Endodermal cell (in vitro differentiated cells): ENCODE measurements around the gene DBNDD2. TPM values are rescaled to one million over a fixed set of nuclear protein-coding genes. Genes with fewer than 3 reads are reported as not detected.
A peak's percentile ranks its signal among the peaks of the same experiment; 100 is the strongest.

ENCODE experiments used
- DNase-seq: peaks from one replicate; pipeline ENCODE4 v3.0.0-alpha.2; 2017
- H3K27ac ChIP-seq: 2 replicates; pipeline ENCODE4 v1.5.1; 2013; ENCODE audit warnings: mild to moderate bottlenecking, low read depth, low read length, moderate library complexity
- H3K27me3 ChIP-seq: 2 replicates; pipeline ENCODE4 v1.6.1; 2013; ENCODE audit warnings: mild to moderate bottlenecking, low read length, moderate library complexity; ENCODE audit not compliant: insufficient read depth, control insufficient read depth, poor library complexity, severe bottlenecking
- H3K36me3 ChIP-seq: 2 replicates; pipeline ENCODE4 v1.7.0; 2013; ENCODE audit warnings: mild to moderate bottlenecking, low read length, moderate library complexity; ENCODE audit not compliant: control insufficient read depth, insufficient read depth
- H3K4me1 ChIP-seq: one replicate; pipeline ENCODE4 v1.7.0; 2013; ENCODE audit warnings: low read length; ENCODE audit not compliant: control insufficient read depth, insufficient read depth
- H3K4me3 ChIP-seq: 2 replicates; pipeline ENCODE4 v1.5.1; 2013; ENCODE audit warnings: mild to moderate bottlenecking, low read length, moderate library complexity
- H3K9ac ChIP-seq: 2 replicates; pipeline ENCODE4 v1.6.1; 2013; ENCODE audit warnings: mild to moderate bottlenecking, low read length, moderate library complexity; ENCODE audit not compliant: poor library complexity, severe bottlenecking; ENCODE audit errors: extremely low read depth
- H3K9me3 ChIP-seq: 2 replicates; pipeline ENCODE4 v1.6.1; 2013; ENCODE audit warnings: mild to moderate bottlenecking, low read length, moderate library complexity; ENCODE audit not compliant: control insufficient read depth
- H3K27ac Mint-ChIP-seq: 2 replicates; pipeline ENCODE4 v1.8.0; 2020; ENCODE audit warnings: mixed read lengths
- H3K27me3 Mint-ChIP-seq: 2 replicates; pipeline ENCODE4 v1.8.0; 2021; ENCODE audit warnings: mild to moderate bottlenecking, mixed read lengths; ENCODE audit not compliant: insufficient read depth
- H3K36me3 Mint-ChIP-seq: 2 replicates; pipeline ENCODE4 v1.8.0; 2020; ENCODE audit warnings: low read depth, mixed read lengths
- H3K4me1 Mint-ChIP-seq: 2 replicates; pipeline ENCODE4 v1.8.0; 2020; ENCODE audit warnings: mixed read lengths
- H3K4me3 Mint-ChIP-seq: 2 replicates; pipeline ENCODE4 v1.8.0; 2020; ENCODE audit warnings: mild to moderate bottlenecking, moderate library complexity, mixed read lengths
- H3K9me3 Mint-ChIP-seq: 2 replicates; pipeline ENCODE4 v1.8.0; 2020; ENCODE audit warnings: mild to moderate bottlenecking, mixed read lengths
- WGBS, 2 experiments: methylation state at CpG; one replicate each; pipeline versions ENCODE4 v1.1.5 to v1.1.7; 2013; ENCODE audit warnings: missing lambda C conversion rate in 2 of 2, mixed read lengths in 1 of 2; ENCODE audit not compliant: insufficient coverage in 1 of 2, insufficient read length in 1 of 2; 5-methylcytosine and 5-hydroxymethylcytosine counted together
- total RNA-seq, 2 donors: library from RNA; stranded (reverse); fragmentation: NEBNext Ultra II Directional in 1 of 2; extraction: Animal tissue kit (Norgen Biotek cat#: 25700) in 1 of 2; gene quantifications; 2 replicates in 1 of 2; 3 replicates in 1 of 2; pipeline ENCODE4 v1.2.1, GENCODE V29; 2021
- TF ChIP-seq, protein P1 (sequence below): fragments of 200-600 bp; sonication (generic); conservative IDR thresholded peaks from 2 replicates; pipeline ENCODE4 v1.5.0; 2021; ENCODE audit warnings: antibody characterized with exemption, mild to moderate bottlenecking

DBNDD2 gene
- total RNA-seq, 2 donors from 2014 or later = 63.2 to 69.1 TPM

DNA sequence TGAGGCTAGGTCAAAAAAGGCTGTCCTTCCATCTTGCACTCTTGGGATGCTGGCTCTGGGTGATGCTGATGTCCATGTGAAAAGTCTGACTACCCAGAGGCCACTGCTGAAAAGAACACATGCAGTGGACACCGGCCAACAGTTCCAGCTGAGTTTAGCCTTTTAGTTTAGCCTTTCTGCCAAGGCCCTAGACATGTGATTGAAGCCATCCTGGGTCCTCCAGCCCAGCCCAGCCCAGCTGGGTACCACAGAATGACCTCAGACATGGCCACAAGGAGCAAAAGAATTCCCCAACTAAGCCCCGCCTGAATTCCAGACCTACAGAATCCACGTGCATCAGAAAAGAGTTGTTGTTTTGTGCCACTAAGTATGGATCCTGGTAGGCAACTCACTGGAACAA is 25.2 kb downstream of the DBNDD2 start:
- peaks cover 7% of the 10 kb centered on the region for H3K36me3 ChIP-seq
- H3K4me1 ChIP-seq = no peaks in the 10 kb centered on the region
- Mint-ChIP-seq H3K9me3 (no peaks in the 10 kb centered on the region), H3K27me3 (no peaks in the 10 kb centered on the region), H3K36me3 (peaks cover 15% of the 10 kb centered on the region), H3K4me1 (peaks cover 7% of the 10 kb centered on the region), H3K27ac (no peak overlapping the region), H3K4me3 (no peak overlapping the region)
- no peak overlapping the region for H3K4me3 ChIP-seq
- no peak overlapping the region for H3K27ac ChIP-seq
- no peaks in the 10 kb centered on the region for H3K9me3 ChIP-seq
- 70 to 92% methylated on average over 2 to 3 of the region's 3 CpGs for WGBS, 2 experiments
- DNase-seq = no peak
- TF ChIP-seq, protein P1, sequence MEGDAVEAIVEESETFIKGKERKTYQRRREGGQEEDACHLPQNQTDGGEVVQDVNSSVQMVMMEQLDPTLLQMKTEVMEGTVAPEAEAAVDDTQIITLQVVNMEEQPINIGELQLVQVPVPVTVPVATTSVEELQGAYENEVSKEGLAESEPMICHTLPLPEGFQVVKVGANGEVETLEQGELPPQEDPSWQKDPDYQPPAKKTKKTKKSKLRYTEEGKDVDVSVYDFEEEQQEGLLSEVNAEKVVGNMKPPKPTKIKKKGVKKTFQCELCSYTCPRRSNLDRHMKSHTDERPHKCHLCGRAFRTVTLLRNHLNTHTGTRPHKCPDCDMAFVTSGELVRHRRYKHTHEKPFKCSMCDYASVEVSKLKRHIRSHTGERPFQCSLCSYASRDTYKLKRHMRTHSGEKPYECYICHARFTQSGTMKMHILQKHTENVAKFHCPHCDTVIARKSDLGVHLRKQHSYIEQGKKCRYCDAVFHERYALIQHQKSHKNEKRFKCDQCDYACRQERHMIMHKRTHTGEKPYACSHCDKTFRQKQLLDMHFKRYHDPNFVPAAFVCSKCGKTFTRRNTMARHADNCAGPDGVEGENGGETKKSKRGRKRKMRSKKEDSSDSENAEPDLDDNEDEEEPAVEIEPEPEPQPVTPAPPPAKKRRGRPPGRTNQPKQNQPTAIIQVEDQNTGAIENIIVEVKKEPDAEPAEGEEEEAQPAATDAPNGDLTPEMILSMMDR = no peak
- H3K9ac ChIP-seq = no peak overlapping the region
- no peaks in the 10 kb centered on the region for H3K27me3 ChIP-seq

DNA sequence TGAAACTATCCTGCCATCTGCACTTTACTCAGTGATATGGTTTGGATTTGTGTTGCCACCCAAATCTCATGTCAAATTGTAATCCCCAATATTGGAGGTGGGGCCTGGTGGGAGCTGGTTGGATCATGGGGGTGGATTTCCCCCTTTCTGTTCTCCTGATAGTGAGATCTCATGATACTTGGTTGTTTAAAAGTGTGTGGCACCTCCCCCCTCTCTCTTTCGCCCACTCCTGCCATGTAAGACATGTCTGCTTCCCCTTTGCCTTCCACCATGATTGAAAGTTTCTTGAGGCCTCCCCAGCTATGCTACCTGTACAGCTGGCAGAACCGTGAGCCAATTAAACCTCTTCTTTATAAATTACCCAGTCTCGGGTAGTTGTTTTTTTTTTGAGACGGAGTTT is 25.9 kb downstream of the DBNDD2 start:
- Mint-ChIP-seq H3K4me1 (peaks cover 7% of the 10 kb centered on the region), H3K27me3 (no peaks in the 10 kb centered on the region), H3K4me3 (no peak overlapping the region), H3K27ac (no peak overlapping the region), H3K36me3 (peaks cover 15% of the 10 kb centered on the region), H3K9me3 (no peaks in the 10 kb centered on the region)
- no peaks in the 10 kb centered on the region for H3K9me3 ChIP-seq
- no peak overlapping the region for H3K9ac ChIP-seq
- H3K4me1 ChIP-seq = no peaks in the 10 kb centered on the region
- no peaks in the 10 kb centered on the region for H3K27me3 ChIP-seq
- H3K4me3 ChIP-seq = no peak overlapping the region
- TF ChIP-seq, protein P1 = no peak
- DNase-seq = no peak
- H3K27ac ChIP-seq = no peak overlapping the region
- 93 to 97% methylated on average over 3 to 4 of the region's 4 CpGs for WGBS, 2 experiments
- peaks cover 7% of the 10 kb centered on the region for H3K36me3 ChIP-seq

DNA sequence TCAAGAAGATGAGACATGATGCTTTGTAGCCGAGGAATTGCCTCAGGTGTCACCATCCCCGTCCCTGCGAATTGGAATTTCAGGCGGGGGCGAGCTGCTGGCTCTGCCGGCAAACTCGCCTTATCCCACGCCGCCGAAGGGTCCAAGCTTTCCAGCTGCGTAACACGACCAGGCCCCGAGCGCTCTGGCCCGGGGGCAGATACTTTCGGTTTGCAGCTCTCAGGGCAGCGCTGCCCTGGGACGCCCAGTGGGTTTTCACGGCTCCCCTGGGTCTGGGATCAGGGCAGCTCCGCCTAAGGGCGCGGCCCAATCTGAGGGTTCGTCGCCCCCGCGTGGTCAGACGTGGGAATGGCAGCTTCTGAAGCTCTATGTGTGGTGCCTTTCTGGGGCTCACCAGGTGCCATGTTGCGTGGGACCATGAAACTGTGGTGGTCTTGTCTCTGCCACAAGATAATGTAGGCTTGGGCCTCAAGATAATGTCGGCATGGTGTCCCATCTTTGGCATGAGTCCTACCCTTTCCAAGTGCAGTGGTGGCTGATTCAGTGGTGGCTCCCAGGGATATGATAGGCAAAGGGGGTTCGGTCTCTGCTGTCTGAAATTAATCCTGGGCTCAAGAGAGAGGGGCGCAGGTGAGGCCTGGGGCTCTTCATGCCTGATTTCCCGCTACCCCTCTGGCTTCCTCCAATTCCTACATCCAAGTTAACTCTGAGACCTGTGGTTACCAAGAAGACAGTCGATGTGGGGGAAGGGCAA is 28.8 kb downstream of the DBNDD2 start:
- TF ChIP-seq, protein P1 = peak; percentile 96
- H3K4me1 Mint-ChIP-seq = peaks cover 25% of the 10 kb centered on the region
- peak overlapping the region; percentile 59 for H3K4me3 ChIP-seq
- peaks cover 15% of the 10 kb centered on the region for H3K36me3 Mint-ChIP-seq
- no peak overlapping the region for H3K27ac ChIP-seq
- H3K9me3 Mint-ChIP-seq = no peaks in the 10 kb centered on the region
- H3K27me3 ChIP-seq = no peaks in the 10 kb centered on the region
- H3K36me3 ChIP-seq = peaks cover 7% of the 10 kb centered on the region
- peak overlapping the region; percentile 60 for H3K4me3 Mint-ChIP-seq
- 14 to 16% methylated on average over 15 to 32 of the region's 33 CpGs for WGBS, 2 experiments
- DNase-seq = peak; percentile 95
- peak overlapping the region; percentile 58 for H3K27ac Mint-ChIP-seq
- H3K4me1 ChIP-seq = peaks cover 5% of the 10 kb centered on the region
- H3K27me3 Mint-ChIP-seq = no peaks in the 10 kb centered on the region
- no peaks in the 10 kb centered on the region for H3K9me3 ChIP-seq
- no peak overlapping the region for H3K9ac ChIP-seq
